NCI-H345 treated with DMSO at 0.1 percent for 48 hours (cell line): Measurements from ENCODE around the gene DICER1.

Source experiments
- DNase-seq: peaks from one replicate; lab custom pipeline; 2025; ENCODE audit not compliant: unreplicated experiment; lab: John Stamatoyannopoulos, UW

Gene DICER1

DNA sequence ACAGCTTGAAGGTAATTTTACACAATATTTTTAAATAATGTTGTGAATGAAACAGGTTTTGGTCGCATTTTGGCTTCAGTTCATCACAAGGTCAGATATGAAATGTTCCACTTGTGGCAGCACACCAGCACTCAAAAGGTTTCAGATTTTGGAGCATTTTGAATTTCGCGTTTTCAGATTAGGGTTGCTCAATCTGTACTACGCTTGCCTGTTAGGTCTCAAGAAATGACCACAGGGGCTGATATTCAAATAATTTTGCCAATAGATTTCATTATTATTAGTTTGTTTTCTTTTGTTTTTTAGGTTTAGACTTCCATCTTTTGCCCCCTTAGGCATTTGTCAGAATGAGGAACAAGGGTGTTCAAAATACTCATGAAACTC, 29.8 kb downstream of the DICER1 start:
- DNase-seq = no peak

DNA sequence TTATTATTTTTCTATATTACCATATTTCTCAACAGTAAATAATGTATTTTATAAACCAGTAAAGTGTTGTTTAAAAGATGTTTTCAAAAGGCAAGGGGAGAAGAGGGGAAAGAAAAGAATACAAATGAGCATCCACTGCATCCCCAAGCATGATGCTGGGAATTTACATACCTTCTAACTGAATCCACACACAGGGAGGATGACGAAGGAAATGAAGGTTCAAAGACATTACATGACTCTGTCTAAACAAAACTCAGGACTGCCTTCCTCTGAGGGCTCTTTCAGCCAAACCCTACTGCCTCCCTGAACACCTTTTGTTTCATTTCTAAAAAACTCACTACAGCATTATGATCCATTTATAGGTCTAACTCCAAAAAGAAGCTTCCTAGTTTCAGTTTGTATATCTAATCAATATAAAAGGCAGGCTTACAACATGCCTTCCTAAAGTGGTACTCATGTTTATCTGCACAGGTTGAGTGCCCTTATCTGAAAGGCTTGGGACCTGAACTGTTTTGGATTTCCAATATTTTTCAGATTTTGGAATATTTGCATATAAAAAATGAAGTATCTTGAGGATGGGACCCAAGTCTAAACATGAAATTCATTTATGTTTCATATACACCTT, 30.3 kb downstream of the DICER1 start:
- no peak for DNase-seq

DNA sequence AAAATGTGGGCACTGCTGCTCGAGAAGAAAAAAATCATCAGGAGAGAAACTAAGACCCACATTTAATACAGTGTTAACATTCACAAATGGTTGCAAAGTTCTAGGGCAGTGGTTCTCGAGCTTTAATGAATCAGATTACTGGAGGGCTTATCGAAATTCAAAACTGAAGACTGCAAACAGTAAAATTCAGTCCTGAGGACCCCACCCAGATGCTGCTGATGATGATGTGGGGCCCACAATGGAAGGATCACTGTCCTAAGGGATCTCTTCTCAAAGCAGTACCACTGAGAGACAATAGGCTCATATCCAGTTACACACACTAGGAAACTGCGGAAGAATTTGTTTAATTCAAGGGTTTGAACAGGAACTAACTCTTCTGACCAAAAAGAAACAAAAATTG, 31.4 kb downstream of the DICER1 start:
- DNase-seq = no peak

DNA sequence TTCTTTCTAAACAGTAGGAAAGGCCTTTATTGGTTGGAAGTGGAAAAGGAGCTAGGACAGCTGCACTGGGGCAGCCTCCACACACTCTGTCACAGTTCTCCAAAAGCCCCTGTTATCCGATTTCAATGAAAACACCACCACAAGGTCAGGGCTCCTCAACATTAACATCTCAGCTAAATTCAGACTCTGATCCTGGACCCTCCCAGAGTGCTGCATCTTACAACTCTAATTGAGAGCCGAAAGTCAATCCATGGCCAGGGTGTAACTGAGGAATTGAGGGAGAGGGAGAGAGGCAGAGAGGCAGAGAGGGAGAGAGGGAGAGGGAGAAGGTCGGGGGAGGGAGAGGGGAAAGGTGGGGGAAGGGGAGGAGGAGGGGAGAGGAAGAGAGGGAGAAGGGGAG, 32.1 kb downstream of the DICER1 start:
- DNase-seq = no peak

DNA sequence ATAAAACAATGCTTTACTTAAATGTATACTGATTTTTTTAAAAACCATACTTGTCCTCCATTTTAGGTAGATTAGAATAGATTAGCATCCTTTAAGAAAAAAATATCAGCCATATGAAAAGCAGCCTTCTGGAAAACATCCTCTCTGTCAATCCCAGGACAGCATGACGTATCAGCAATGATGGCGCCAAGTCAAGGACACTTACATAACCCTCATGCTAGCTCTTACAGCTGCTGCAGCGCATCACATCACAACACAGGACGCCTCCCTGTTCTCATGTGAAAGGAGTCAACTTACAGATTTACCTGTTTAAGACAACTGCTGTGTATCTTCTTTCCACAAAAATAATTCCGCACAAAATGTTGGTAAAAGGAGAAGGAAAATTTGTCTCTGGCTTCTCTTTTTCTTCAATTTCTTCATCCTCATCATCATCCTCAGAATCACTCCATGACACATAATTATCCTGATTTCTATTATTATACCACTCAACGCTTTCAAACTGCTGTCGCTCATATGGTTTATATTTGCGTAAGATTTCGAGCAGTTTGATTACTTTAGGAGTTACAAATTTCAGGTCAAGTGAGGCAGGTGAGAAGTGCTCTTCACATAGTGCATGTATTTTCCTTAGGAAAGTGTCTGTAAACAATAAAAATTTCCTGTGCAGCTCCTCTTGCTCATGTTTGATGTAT, 33.3 kb downstream of the DICER1 start:
- no peak for DNase-seq

DNA sequence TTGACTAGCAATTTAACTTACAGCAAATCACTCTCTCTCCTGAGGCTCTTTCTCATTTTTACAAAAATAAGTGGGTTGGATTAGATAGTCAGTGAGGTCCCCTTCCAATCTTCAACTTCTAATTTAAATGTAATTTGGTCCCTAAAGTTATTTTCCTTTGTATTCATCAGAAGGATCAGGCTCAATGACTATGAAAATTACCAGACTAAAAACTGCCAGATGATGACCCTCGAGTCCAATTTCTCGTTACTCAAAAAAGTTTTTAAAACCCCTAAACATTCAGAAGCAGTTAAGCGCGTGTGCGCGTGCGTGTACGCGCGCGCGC, 34.7 kb downstream of the DICER1 start:
- no peak for DNase-seq

DNA sequence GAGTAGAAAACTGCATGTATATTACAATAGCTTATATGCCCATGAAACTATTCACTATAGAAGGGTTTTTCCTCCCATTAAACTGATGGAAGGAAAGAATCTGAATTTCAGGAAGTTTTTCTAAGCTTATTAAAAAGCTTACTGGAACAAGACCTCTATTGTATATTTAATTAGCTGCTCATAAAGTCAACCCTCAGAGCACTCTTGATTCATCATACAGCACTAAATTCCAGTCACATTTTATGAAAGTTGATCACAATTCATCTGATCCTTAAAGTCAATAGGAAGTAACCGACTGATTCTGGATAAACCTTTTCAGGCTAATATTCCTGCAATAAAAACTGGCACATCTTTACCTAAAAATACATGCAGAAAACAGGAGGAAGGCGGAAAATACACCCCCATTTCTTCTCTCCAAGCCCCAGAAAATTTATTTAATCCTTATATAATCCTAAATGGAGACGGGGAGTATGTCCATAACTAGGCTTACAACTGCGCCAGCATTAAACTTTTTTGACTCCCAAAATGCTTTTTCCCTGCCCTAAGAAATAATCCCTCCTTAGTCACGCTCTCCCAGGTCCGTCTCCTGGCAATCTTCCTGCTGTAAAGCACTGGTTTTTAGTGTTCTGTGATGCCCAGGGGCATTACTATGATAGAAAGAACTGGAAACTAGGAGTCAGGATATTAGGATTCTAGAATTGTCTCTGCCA, 35.3 kb downstream of the DICER1 start:
- DNase-seq = no peak

DNA sequence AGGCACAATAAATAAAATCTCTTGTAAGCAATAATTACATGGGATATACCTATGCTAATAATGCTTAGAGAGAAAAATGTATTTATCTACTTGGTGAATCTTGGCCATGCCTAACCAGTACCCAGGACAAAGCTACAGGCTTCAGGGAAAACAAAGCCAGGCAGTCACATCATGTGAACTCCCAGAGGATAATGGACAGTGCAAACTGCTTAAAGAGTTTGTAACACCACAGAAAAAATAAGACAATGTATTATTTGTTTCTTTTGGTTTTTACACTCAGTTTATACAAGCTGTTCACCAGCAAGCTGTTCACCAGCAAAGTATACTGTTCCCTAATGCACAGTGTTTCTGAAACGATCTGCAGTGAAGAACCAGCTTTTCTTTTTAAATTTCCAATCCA, 38.0 kb downstream of the DICER1 start:
- no peak for DNase-seq

DNA sequence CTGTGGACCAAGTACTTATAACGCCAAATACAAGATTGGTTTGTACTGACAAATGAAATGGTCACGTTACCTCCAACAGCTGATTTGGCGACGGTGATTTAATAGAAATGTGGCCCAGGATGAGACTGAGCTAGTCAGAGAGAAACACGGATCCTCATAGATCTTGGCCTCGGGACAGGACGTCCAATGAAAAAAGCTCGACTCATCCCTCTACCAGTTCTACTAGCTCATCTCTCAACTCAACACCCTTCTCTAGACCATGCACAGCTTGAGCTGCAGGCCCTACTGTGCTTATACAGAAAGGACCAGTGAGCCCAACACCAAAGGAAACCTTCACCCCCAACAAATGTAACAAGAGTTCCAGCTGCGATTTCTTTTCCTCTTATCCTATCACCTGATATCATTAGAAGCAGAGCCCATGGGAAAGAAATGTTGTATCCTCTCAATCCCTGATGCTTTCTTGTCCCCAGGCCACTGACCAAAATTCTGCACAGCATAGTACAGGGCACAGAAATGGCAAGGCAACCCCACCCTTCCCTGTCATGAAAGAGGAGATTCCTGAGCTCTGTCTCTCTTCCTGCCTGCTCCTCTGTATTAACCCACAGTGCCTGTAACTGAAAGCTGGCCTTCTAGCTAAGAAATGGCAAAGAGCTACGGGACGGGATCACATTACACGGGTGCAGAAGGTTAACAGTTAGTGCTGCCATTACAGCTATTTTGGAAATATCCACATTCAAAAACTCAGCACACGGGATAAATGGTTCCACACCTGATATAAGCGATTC, 39.2 kb downstream of the DICER1 start:
- no peak for DNase-seq

DNA sequence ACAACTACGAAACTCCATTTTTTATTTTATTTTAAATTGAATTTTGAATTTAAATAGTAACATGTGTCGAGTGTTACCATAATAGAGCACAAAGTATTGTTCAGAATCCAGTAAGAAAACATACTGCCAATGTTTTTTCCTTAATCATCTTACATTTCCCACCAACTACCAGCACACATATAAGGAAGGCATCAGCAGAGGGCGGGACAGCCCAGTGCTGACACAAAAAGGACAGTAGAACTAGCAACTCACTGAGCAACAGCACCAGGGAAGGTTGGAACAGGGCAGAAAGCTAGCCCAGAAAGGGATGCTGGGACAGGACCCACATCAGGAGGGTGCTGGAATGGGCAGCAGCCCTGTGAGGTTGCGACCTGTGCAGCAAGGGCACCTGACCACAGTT, 43.9 kb downstream of the DICER1 start:
- DNase-seq = no peak

DNA sequence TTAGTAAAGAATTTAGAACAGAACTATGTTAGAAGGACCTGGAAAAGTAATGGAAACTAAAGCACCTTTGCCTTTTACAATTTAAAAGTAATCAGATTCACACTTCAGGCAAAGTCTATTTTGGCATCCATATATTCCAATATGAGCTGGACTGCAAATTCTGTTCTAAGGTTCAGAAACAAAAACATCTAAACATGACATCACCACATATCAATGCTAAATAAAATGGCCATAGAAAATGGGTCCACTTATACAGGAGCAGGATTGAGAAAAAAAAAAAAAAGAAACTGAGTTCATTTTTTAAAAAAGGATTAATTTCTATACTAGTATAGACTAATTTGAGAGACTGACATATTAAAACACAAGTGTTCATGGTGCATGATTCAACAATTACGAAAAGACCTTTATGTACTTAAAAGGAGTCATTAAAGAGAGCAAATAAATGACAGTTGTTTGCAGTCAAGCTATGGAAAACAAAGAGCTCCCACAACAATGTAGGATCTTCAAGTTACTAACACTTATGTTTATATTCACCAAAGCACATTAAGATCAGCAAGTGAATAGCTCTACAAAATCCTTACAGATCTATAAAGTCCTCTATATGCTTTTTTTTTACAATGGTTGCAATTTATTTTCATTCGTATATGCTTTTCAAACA, 45.7 kb downstream of the DICER1 start:
- DNase-seq = no peak

DNA sequence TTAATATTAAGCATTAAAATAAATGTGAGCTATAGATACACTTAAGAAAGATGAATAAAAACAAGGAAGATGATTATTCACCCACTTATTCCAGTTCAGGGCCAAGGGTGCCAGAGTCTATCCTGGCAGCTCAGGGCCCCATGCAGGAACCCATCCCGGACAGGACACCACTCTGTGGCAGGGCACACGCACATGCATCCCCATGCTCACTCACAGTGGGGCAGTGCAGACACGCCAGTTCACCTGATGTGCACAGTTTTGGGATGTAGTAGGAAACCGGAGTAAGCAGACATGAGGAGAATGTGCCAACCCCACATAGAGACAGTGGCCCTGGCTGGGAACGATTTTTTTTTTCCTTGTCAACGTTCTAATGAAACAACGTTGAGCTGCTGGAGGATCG, 47.2 kb downstream of the DICER1 start:
- no peak for DNase-seq

DNA sequence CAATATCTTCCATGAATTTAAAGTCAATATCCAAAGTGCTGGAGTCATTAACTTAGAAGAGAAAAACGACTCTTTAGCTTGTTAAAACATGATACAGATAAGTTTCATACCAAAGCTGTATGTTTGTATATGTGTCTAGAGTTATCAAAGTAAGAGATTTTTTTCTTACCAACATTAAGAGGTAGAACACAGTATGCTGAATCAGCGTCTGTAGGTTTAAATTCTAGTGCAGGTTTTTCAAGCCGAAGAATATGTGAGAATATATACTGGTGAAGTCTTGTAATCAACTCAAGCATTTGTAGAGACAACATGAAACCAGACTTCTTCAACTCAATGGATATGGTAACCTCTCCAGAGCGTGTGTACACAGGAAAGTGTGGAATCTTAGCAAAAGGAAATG, 49.6 kb downstream of the DICER1 start:
- no peak for DNase-seq

DNA sequence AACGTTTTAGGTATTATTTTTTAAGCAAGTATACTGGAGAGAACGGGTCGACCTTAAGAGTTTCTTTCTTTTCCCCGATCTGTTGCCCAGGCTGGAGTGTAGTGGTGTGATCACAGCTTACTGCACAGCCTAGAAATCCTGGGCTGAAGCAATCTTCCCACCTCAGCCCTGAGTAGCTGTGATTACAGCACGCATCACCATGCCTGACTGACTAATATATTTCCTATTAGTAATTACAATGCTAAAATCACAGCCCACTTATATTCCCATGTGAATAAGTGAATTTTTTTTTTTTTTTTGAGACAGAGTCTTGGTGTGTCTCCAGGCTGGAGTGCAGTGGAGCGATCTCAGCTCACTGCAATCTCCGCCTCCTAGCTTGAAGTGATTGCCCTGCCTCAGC, 50.4 kb downstream of the DICER1 start:
- no peak for DNase-seq

DNA sequence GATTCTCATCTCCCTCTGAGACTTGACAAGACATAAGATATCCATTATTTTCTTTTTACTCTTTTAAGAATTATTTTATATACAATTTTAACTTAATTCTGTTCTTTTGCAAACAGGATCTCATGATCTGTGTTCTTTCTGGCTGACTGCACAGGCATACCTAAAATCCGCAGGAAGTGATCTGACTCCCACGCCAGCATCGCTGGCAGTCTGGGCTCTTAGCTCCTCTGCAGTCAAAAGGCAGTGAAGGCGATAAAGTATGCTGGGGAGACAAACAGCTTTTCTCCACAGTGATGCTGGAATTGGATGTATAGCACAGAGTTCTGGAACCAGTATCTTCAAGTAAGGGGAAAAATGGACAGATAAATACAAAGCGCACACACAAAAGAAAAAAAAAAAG, 52.4 kb downstream of the DICER1 start:
- no peak for DNase-seq

DNA sequence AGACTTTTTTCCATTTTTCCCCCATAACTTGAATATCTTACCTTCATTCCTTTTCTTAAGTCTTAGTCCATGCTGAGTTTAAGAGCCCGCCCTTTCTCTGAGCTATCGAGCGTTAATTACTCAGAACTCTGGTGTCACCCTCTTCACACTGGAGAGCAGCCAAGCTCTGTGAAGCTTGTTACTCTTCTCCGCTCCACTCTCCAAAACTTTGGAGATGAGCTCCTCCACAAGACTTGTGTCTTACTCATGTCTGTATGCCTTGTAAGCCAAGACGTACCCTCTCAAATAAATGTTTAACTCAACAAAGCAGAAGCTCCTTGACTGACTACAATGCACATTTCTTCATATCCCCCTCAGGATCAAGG, 54.7 kb downstream of the DICER1 start:
- DNase-seq = no peak

DNA sequence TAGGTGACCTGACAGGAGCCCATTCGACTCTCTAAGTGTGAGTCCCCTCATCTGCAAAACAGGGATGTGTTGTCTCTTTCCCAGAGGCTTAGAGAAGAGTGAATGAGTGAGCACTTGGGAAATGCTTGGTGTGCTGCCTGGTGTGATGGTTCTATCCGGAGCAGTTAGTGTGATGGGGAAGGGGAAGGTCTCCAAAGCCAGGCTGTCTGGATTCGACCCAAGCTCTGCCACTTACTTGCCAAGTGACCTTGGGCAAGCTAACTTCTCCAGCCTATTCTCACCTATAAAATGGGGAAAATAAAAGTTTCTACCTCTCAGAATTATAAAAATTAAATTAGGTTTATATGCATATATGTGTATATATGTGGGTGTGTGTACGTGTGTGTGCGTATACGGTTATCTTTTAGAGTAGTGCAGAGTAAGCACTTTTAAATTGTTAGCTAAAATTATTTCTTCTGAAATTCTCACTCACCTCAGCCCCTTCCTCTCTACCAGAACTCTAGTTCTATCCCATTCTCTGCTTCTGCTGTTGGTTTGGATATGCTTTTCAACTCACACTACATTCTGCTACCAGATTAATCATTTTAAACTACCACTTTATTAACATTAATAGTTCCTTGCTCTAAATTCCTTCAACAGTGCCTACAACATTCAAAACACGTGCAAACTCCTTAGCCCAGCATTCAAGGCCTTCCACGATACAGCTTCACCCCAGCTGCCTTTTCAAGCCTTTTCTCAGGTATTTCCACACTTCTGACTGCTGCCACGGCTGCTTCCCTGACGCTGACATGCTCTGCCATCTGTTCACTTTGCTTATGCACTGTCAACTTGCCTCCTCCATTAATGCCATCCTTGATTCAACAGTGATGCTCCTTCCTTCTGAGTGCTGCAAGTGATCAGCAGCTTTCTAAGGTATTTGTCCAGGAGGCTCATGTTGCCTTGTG, 55.3 kb downstream of the DICER1 start:
- DNase-seq = no peak

DNA sequence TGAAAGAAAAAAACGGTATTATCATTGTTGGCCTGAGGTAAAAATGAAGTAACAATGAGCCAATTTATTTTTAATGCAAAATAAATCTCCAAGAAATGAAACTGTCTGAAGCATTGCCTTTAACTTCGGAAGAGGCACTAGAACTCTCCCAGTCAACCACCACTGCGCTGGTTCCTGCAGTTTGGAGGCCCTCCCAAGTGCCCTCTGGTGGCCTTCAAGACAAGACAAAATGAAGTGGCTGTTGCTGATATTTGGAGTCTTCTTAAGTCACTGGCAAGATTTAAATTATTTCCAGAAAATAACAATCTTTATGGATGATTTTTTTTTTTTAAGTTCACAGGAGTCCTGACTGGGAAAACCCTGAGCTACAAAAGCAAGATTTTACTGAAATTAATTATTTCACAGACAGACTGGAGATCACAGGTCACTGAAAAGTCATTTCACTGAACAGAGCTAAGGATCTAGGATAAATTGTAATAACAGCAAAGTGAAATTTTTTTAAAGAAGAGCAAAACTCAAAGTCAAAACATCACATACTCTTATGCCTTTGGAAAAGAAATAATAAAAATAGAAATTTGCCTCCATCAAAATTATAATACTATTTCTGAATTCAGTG, 58.2 kb downstream of the DICER1 start:
- DNase-seq = peak; percentile 52

DNA sequence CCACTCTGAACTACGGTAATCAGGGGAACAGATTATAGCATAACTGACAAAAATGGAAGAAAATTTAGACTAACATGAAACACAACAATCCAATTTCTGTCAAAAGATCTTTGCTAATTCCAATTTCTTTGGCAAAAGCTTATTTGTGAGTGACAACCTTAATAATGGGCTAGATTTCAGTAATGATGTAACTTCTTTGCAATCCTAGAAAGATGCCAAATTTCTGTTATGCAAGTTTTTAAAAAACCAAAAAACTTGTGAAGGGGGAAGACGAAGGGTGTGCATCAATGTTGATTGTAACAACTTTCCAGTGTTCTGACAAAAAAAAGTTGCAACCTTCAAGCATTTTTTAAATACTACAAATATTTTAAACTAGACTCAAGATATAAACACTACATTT, 59.9 kb downstream of the DICER1 start:
- no peak for DNase-seq

DNA sequence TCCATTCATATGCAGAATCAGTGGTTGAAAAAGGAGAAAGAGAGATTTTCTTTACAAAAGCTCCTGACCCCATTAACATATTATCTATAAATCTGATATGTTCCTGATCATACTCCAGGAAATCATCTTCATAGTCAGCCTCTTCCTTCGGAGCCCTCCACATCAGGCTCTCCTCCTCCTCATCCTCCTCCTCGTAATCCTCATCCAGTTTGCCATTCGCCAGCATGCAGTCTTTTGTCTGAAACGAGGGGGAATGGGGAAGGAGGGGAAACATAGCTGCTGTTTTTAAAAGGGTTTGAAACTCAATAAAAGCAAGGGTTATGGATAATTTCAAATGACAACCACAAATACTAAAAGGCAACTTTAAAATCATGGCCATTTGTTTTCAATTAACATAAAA, 60.9 kb downstream of the DICER1 start:
- DNase-seq = no peak
